ENCODE data around the gene PRRT3. TPM values are rescaled to one million over a fixed set of nuclear protein-coding genes. Genes with fewer than 3 reads are reported as not detected.
"Not testable (repeated sequence)": the region's sequence is repeated elsewhere in the genome, so short reads cannot be mapped to it uniquely, and the experiment has no call there.

PRRT3 gene
- total and polyA plus RNA-seq, 9 donors: 0.75 to 2.5 (median 1.8) TPM

- Histone ChIP-seq H3K9me3 (replicated peaks; ENCODE audit: control insufficient read depth, low read depth, low read length) (no peaks in the 10 kb centered on the region), H3K36me3 (ENCODE audit: control insufficient read depth, insufficient read depth, low read length) (peaks cover 18% of the 10 kb centered on the region), H3K27ac (ENCODE audit: low read length) (no peak overlapping the region), H3K27me3 (ENCODE audit: control insufficient read depth, insufficient read depth, low read length) (no peaks in the 10 kb centered on the region), H3K4me3 (ENCODE audit: low read length) (no peak overlapping the region), H3K4me1 (ENCODE audit: control insufficient read depth, insufficient read depth, low read length) (peaks cover 22% of the 10 kb centered on the region)
- no peak for DNase-seq
- 40% methylated on average over 1 of the region's 3 CpGs for WGBS (ENCODE audit: insufficient coverage)
Observed at GRCh38 chr3:9948586-9948985, 3.6 kb downstream of the PRRT3 start.

DNA sequence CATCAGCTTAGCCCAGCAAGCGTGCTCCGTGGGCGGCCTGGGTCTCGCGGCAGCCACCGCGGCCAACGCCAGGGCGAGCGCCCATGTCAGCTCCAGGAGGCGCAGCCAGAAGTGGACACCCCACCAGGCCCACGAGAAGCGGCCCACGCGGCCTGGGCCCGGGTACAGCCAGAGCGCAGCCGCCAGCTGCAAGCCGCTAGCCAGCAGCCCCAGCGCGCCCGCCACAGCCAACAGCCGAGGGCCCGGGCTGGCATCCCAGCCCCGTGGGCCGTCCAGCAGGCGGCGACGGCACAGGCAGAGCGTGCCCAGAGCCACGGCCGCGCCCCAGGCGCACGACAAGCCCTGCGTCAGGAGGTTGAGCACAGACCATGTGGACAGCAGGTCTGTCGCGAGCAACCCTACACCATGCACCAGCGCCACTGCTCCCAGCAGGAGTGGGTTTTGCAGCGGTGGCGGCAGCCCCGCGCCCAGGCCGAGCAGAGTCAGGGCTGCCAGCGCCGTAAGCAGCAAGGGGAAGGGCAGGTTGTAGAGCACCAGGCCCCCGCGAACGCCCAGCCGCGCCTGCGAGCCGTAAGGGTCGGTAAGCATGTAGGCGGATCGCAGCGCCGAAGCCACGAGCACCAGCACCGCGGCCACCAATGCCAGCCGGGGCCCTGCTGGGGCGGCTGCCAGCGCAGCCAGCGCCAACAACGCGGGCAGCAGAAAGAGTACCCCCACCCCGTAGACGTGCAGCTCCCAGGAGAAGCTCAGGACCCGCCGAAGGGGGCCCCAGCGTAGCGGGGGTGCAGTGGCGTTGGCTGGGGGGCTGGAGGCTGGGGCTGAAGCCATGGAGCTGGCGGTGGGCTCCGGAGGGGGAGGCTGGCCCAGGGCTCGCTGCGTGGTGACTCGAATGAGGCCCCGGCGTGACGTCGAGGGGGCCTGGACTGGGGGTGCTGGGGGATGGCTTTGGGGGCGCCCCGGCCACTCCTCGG is 4.9 kb downstream of the PRRT3 start:
- H3K27ac ChIP-seq (ENCODE audit: low read length): peak overlapping the region; percentile 51
- WGBS (ENCODE audit: insufficient coverage): 22% methylated on average over 68 of the region's 86 CpGs
- peaks cover 26% of the 10 kb centered on the region for H3K36me3 ChIP-seq (ENCODE audit: control insufficient read depth, insufficient read depth, low read length)
- peak overlapping the region; percentile 52 for H3K4me3 ChIP-seq (ENCODE audit: low read length)
- no peaks in the 10 kb centered on the region for H3K9me3 ChIP-seq (replicated peaks; ENCODE audit: control insufficient read depth, low read depth, low read length)
- H3K27me3 ChIP-seq (ENCODE audit: control insufficient read depth, insufficient read depth, low read length): no peaks in the 10 kb centered on the region
- peak; percentile 82 for DNase-seq
- H3K4me1 ChIP-seq (ENCODE audit: control insufficient read depth, insufficient read depth, low read length): peaks cover 22% of the 10 kb centered on the region

DNA sequence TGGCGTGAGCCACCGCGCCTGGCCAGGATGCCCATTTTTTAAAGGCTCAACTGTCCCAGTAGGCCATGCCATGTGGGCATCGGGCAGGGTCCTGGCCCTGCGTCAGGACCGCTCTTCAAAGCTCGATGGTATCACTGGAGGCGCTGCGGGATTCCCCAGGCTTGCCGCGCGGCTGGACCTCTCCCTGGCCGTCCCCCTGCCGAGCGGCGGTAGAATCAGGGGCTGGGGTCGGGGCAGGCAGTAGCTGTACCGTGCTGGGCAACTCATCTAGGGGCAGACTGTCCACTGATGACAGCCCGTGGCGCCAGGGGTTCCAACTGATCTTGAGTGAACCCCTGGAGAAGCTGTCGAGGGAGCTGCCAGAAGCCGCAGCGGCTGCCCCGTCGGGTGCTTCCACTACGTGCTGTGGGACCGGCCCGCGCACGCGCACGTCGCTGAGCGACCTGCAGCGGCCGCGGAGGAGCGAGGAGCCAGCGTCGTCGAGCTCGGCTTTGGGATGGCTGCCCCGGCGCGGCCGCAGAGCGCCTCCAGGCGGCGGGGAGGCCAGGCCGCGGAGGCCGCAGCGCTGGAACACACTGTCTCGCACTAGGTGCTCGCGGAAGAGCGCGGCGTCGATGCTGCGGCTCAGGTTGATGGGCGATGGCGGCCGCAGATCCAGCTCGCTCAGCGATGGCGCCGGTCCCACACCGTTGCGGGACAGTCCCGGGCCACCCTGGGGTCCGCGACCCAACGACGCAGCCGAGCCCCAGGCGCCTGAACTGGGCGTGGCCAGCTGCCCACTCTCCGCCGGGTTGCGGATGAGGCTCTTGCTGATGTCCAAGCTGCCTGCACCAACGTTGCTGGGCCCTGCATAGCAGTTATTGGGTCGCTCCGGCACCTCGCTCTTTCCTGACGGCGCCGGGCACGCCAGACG is 5.8 kb downstream of the PRRT3 start:
- Histone ChIP-seq H3K4me3 (ENCODE audit: low read length) (peak overlapping the region; percentile 52), H3K4me1 (ENCODE audit: control insufficient read depth, insufficient read depth, low read length) (peaks cover 16% of the 10 kb centered on the region), H3K27me3 (ENCODE audit: control insufficient read depth, insufficient read depth, low read length) (no peaks in the 10 kb centered on the region), H3K9me3 (replicated peaks; ENCODE audit: control insufficient read depth, low read depth, low read length) (no peaks in the 10 kb centered on the region), H3K36me3 (ENCODE audit: control insufficient read depth, insufficient read depth, low read length) (peaks cover 28% of the 10 kb centered on the region), H3K27ac (ENCODE audit: low read length) (peak overlapping the region; percentile 70)
- peak; percentile 97 for DNase-seq
- 2% methylated on average over 90 of the region's 90 CpGs for WGBS (ENCODE audit: insufficient coverage)

- H3K27ac ChIP-seq (ENCODE audit: low read length): no peak overlapping the region
- no peaks in the 10 kb centered on the region for H3K9me3 ChIP-seq (replicated peaks; ENCODE audit: control insufficient read depth, low read depth, low read length)
- no peak for DNase-seq
- no peak overlapping the region for H3K4me3 ChIP-seq (ENCODE audit: low read length)
- H3K36me3 ChIP-seq (ENCODE audit: control insufficient read depth, insufficient read depth, low read length): peaks cover 35% of the 10 kb centered on the region
- peaks cover 11% of the 10 kb centered on the region for H3K4me1 ChIP-seq (ENCODE audit: control insufficient read depth, insufficient read depth, low read length)
- 73% methylated on average over 3 of the region's 10 CpGs for WGBS (ENCODE audit: insufficient coverage)
- no peaks in the 10 kb centered on the region for H3K27me3 ChIP-seq (ENCODE audit: control insufficient read depth, insufficient read depth, low read length)
Observed at GRCh38 chr3:9945358-9945757, 6.8 kb downstream of the PRRT3 start.

- H3K27ac ChIP-seq (ENCODE audit: low read length): no peak overlapping the region
- no peak for DNase-seq
- no peak overlapping the region for H3K4me3 ChIP-seq (ENCODE audit: low read length)
- H3K9me3 ChIP-seq (replicated peaks; ENCODE audit: control insufficient read depth, low read depth, low read length): no peaks in the 10 kb centered on the region
- peaks cover 11% of the 10 kb centered on the region for H3K4me1 ChIP-seq (ENCODE audit: control insufficient read depth, insufficient read depth, low read length)
- H3K36me3 ChIP-seq (ENCODE audit: control insufficient read depth, insufficient read depth, low read length): peaks cover 32% of the 10 kb centered on the region
- no peaks in the 10 kb centered on the region for H3K27me3 ChIP-seq (ENCODE audit: control insufficient read depth, insufficient read depth, low read length)
- WGBS (ENCODE audit: insufficient coverage): 85% methylated on average over 8 of the region's 11 CpGs
Observed at GRCh38 chr3:9944271-9944670, 7.9 kb downstream of the PRRT3 start.

GRCh38 chr3:9942934-9943690 is 9.1 kb downstream of the PRRT3 start:
- Histone ChIP-seq H3K4me1 (ENCODE audit: control insufficient read depth, insufficient read depth, low read length) (peaks cover 11% of the 10 kb centered on the region), H3K4me3 (ENCODE audit: low read length) (no peak overlapping the region), H3K27ac (ENCODE audit: low read length) (no peak overlapping the region), H3K27me3 (ENCODE audit: control insufficient read depth, insufficient read depth, low read length) (no peaks in the 10 kb centered on the region), H3K36me3 (ENCODE audit: control insufficient read depth, insufficient read depth, low read length) (peaks cover 26% of the 10 kb centered on the region), H3K9me3 (replicated peaks; ENCODE audit: control insufficient read depth, low read depth, low read length) (no peaks in the 10 kb centered on the region)
- 78% methylated on average over 10 of the region's 11 CpGs for WGBS (ENCODE audit: insufficient coverage)
- no peak for DNase-seq

GRCh38 chr3:9942164-9942563 is 10.0 kb downstream of the PRRT3 start:
- Histone ChIP-seq H3K9me3 (replicated peaks; ENCODE audit: control insufficient read depth, low read depth, low read length) (no peaks in the 10 kb centered on the region), H3K4me3 (ENCODE audit: low read length) (no peak overlapping the region), H3K27me3 (ENCODE audit: control insufficient read depth, insufficient read depth, low read length) (no peaks in the 10 kb centered on the region), H3K4me1 (ENCODE audit: control insufficient read depth, insufficient read depth, low read length) (peaks cover 5% of the 10 kb centered on the region), H3K36me3 (ENCODE audit: control insufficient read depth, insufficient read depth, low read length) (peaks cover 35% of the 10 kb centered on the region), H3K27ac (ENCODE audit: low read length) (no peak overlapping the region)
- WGBS (ENCODE audit: insufficient coverage): 44% methylated on average over 1 of the region's 4 CpGs
- no peak for DNase-seq

- Histone ChIP-seq H3K27me3 (ENCODE audit: control insufficient read depth, insufficient read depth, low read length) (no peaks in the 10 kb centered on the region), H3K36me3 (ENCODE audit: control insufficient read depth, insufficient read depth, low read length) (peaks cover 40% of the 10 kb centered on the region), H3K9me3 (replicated peaks; ENCODE audit: control insufficient read depth, low read depth, low read length) (no peaks in the 10 kb centered on the region), H3K27ac (ENCODE audit: low read length) (no peak overlapping the region), H3K4me3 (ENCODE audit: low read length) (no peak overlapping the region), H3K4me1 (ENCODE audit: control insufficient read depth, insufficient read depth, low read length) (no peaks in the 10 kb centered on the region)
- 93% methylated on average over 6 of the region's 10 CpGs for WGBS (ENCODE audit: insufficient coverage)
- DNase-seq: no peak
Observed at GRCh38 chr3:9940746-9941145, 11.5 kb downstream of the PRRT3 start.

DNA sequence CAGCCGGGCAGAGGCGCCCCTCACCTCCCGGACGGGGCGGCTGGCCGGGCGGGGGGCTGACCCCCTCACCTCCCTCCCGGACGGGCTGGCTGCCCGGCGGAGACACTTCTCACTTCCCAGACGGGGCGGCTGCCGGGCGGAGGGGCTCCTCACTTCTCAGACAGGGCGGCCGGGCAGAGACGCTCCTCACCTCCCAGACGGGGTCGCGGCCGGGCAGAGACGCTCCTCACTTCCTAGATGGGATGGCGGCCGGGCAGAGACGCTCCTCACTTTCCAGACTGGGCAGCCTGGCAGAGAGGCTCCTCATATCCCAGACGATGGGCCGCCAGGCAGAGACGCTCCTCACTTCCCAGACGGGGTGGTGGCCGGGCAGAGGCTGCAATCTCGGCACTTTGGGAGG is 12.3 kb downstream of the PRRT3 start:
- H3K27ac ChIP-seq (ENCODE audit: low read length); DNase-seq; H3K9me3 ChIP-seq (replicated peaks; ENCODE audit: control insufficient read depth, low read depth, low read length); H3K27me3 ChIP-seq (ENCODE audit: control insufficient read depth, insufficient read depth, low read length); H3K4me1 ChIP-seq (ENCODE audit: control insufficient read depth, insufficient read depth, low read length); H3K4me3 ChIP-seq (ENCODE audit: low read length): not testable (repeated sequence)
- peaks cover 40% of the 10 kb centered on the region for H3K36me3 ChIP-seq (ENCODE audit: control insufficient read depth, insufficient read depth, low read length)
- WGBS (ENCODE audit: insufficient coverage): 88% methylated on average over 11 of the region's 32 CpGs

Data from muscle of leg (tissue), 11 donors.